ENCODE data around the gene TMEM101.

Gene TMEM101

DNA sequence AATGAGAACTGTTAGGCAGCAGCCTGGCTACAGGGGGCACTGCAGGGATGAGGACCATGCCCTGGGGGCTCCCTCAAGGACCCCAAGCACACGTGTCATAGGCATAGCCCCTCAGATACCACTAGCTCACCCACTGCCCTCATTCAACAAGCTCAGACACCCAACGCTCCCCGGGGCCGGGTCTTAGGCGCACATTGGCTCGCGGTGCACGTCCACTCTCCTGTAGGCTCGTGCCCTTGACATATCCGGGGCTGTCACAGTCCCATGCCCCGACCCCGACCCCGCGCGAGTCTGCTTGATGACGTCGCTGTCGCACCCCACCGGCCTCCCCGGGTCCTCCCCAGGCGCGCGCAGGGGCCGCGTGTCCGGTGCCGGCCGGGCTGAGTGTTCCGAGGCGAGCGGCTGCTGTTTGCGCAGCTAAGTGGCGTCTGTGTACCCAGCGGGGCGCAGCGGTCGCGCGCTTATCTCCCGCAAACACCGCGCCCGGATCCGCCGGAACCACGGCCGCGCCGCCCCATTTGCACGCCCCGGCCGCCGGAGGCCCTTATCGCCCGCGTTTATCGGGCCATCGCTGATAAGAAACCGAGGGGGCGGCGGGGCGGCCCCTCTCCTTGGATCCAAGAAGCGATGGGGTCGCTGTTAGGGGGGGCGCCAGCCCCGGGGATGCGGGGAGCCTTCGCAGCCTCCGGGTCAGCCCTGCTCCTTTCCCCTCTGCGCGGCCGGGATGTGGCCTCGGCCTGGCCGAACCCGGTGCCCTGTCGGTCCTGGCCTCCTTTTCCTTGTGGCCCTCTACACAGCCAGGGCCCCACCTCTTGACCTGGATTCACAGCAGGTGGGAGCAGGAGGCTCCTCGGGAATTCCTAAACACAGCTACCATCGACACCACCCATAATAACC lies 31.0 kb downstream of the TMEM101 start (continued):
- TF ChIP-seq KLF1 (tag by site-specific recombination; IDR thresholded peaks at IDR 0.05) (peak; percentile 89), ZNF2 (tag by site-specific recombination; IDR thresholded peaks at IDR 0.05) (peak; percentile 68; the same call in 1 of the 2 replicates), ZNF366 (tag by site-specific recombination; conservative IDR thresholded peaks at IDR 0.05) (no peak; the same call in 1 of the 2 replicates), ZNF626 (tag by site-specific recombination; IDR thresholded peaks at IDR 0.05) (no peak), ZNF777 (tag by site-specific recombination; IDR thresholded peaks at IDR 0.05; ENCODE audit: borderline replicate concordance) (peak; percentile 57; the same call in 1 of the 2 replicates), ZNF501 (tag by site-specific recombination; IDR thresholded peaks at IDR 0.05) (peak; percentile 67; the same call in 1 of the 2 replicates), SALL2 (tag by site-specific recombination; IDR thresholded peaks at IDR 0.05; ENCODE audit: borderline replicate concordance) (no peak), ZNF792 (tag by site-specific recombination; IDR thresholded peaks at IDR 0.05) (peak; percentile 76), ZNF335 (tag by site-specific recombination; conservative IDR thresholded peaks at IDR 0.05) (peak; percentile 97), ZNF843 (tag by site-specific recombination; IDR thresholded peaks at IDR 0.05) (peak; percentile 25; the same call in 1 of the 2 replicates)
- TF ChIP-seq, protein P1, sequence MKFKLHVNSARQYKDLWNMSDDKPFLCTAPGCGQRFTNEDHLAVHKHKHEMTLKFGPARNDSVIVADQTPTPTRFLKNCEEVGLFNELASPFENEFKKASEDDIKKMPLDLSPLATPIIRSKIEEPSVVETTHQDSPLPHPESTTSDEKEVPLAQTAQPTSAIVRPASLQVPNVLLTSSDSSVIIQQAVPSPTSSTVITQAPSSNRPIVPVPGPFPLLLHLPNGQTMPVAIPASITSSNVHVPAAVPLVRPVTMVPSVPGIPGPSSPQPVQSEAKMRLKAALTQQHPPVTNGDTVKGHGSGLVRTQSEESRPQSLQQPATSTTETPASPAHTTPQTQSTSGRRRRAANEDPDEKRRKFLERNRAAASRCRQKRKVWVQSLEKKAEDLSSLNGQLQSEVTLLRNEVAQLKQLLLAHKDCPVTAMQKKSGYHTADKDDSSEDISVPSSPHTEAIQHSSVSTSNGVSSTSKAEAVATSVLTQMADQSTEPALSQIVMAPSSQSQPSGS (tag by site-specific recombination; IDR thresholded peaks at IDR 0.05; ENCODE audit: low read depth), result peak; percentile 49; the same call in 1 of the 2 replicates
- TF ChIP-seq, protein P2, sequence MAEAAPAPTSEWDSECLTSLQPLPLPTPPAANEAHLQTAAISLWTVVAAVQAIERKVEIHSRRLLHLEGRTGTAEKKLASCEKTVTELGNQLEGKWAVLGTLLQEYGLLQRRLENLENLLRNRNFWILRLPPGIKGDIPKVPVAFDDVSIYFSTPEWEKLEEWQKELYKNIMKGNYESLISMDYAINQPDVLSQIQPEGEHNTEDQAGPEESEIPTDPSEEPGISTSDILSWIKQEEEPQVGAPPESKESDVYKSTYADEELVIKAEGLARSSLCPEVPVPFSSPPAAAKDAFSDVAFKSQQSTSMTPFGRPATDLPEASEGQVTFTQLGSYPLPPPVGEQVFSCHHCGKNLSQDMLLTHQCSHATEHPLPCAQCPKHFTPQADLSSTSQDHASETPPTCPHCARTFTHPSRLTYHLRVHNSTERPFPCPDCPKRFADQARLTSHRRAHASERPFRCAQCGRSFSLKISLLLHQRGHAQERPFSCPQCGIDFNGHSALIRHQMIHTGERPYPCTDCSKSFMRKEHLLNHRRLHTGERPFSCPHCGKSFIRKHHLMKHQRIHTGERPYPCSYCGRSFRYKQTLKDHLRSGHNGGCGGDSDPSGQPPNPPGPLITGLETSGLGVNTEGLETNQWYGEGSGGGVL (tag by site-specific recombination; IDR thresholded peaks at IDR 0.05), result peak; percentile 44
- TF ChIP-seq, protein P3, sequence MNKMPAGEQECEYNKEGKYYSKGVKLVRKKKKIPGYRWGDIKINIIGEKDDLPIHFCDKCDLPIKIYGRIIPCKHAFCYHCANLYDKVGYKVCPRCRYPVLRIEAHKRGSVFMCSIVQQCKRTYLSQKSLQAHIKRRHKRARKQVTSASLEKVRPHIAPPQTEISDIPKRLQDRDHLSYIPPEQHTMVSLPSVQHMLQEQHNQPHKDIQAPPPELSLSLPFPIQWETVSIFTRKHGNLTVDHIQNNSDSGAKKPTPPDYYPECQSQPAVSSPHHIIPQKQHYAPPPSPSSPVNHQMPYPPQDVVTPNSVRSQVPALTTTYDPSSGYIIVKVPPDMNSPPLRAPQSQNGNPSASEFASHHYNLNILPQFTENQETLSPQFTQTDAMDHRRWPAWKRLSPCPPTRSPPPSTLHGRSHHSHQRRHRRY (tag by site-specific recombination; IDR thresholded peaks at IDR 0.05), result no peak

DNA sequence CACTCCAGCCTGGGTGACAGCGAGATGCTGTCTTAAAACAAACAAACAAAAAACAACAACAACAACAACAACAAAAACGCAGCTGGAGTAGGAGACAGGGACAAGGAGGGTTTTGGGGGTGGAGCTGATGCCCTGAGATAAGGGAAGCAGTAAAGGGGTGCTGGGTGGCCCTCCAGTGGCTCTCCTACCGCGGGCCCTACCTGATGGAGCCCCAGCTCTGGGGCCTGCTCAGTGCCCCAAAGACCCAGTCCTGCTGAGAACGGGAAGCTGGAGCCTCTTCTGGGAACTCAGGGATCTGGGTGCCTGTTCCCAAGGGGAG lies 31.6 kb downstream of the TMEM101 start:
- Histone ChIP-seq H3K9me3 (ENCODE audit: control insufficient read depth, insufficient read depth, low read depth, low read length) (no peaks in the 10 kb centered on the region), H3K4me1 (ENCODE audit: control insufficient read depth, insufficient read depth, low read length) (no peaks in the 10 kb centered on the region; the same call in 1 of the 2 replicates), H3K4me3 (ENCODE audit: low read depth, low read length) (no peak overlapping the region), H3K27ac (ENCODE audit: extremely low read depth, low read depth, low read length) (no peak overlapping the region), H3K36me3 (ENCODE audit: control insufficient read depth in 2 of 2, insufficient read depth in 1 of 2, low read length in 2 of 2) (no peaks in the 10 kb centered on the region)
- TF ChIP-seq ZNF626 (tag by site-specific recombination; IDR thresholded peaks at IDR 0.05) (no peak), ZNF302 (tag by site-specific recombination; IDR thresholded peaks at IDR 0.05; ENCODE audit: low read depth) (no peak), IKZF3 (tag by site-specific recombination; IDR thresholded peaks at IDR 0.05) (peak; percentile 60; the same call in 1 of the 2 replicates), ZNF654 (tag by site-specific recombination; IDR thresholded peaks at IDR 0.05; ENCODE audit: low read depth) (no peak), SP3 (tag by site-specific recombination; IDR thresholded peaks at IDR 0.05) (no peak), ZNF423 (tag by site-specific recombination; IDR thresholded peaks at IDR 0.05) (0 out of 2 replicates have a peak, but pooled peaks have one; percentile 66)
- CTCF ChIA-PET, result interaction anchor here (0.6 to 4.2 kb wide), 12 partner anchors 9 to 1914 kb away, joined by 3 to 27 read pairs (median 4); no protein-coding TSS in a partner anchor
- POLR2A ChIA-PET, result interaction anchor here (1.0 kb wide), 1 partner anchor 26 kb away, joined by 3 read pairs; no protein-coding TSS in a partner anchor
